Loucy (cell line): Measurements from ENCODE around the gene RET.

Experiments used
- EZH2phosphoT487 ChIP-seq: fragments of 200-600 bp; IDR thresholded peaks from 2 replicates; pipeline ENCODE4 v1.6.1; 2018; ENCODE audit warnings: antibody characterized with exemption, mild to moderate bottlenecking, moderate library complexity, borderline replicate concordance
- TF ChIP-seq, protein P1 (sequence below): fragments of 200-600 bp; sonication (generic); conservative IDR thresholded peaks from 2 replicates; pipeline ENCODE4 v1.5.1; 2014; ENCODE audit warnings: mild to moderate bottlenecking, antibody characterized with exemption, low read length

DNA sequence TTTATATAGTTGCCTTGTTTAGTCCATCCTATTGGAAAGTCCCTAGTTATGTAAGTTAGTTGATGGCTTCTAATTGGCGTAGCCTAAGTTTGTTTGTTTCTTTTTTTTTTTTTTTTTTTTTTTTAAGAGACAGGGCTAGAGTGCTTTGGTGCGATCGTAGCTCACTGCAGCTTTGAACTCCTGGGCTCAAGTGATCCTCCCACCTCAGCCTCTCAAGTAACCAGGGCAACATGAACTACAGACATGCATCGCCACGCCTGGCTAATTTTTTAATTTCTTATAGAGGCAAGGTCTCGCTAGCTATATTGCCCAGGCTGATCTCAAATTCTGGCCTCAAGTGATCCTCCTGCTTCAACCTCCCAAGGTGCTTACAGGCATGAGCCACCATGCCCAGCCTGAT lies 68.4 kb downstream of the RET start:
- TF ChIP-seq, protein P1, sequence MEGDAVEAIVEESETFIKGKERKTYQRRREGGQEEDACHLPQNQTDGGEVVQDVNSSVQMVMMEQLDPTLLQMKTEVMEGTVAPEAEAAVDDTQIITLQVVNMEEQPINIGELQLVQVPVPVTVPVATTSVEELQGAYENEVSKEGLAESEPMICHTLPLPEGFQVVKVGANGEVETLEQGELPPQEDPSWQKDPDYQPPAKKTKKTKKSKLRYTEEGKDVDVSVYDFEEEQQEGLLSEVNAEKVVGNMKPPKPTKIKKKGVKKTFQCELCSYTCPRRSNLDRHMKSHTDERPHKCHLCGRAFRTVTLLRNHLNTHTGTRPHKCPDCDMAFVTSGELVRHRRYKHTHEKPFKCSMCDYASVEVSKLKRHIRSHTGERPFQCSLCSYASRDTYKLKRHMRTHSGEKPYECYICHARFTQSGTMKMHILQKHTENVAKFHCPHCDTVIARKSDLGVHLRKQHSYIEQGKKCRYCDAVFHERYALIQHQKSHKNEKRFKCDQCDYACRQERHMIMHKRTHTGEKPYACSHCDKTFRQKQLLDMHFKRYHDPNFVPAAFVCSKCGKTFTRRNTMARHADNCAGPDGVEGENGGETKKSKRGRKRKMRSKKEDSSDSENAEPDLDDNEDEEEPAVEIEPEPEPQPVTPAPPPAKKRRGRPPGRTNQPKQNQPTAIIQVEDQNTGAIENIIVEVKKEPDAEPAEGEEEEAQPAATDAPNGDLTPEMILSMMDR = no peak
- TF ChIP-seq EZH2phosphoT487 = no peak
